Measurements from ENCODE around the gene TNFAIP6. TPM values are rescaled to one million over a fixed set of nuclear protein-coding genes. Genes with fewer than 3 reads are reported as not detected.

TNFAIP6 gene
- polyA plus RNA-seq, 1 donor from 2014 or later, result not detected

DNA sequence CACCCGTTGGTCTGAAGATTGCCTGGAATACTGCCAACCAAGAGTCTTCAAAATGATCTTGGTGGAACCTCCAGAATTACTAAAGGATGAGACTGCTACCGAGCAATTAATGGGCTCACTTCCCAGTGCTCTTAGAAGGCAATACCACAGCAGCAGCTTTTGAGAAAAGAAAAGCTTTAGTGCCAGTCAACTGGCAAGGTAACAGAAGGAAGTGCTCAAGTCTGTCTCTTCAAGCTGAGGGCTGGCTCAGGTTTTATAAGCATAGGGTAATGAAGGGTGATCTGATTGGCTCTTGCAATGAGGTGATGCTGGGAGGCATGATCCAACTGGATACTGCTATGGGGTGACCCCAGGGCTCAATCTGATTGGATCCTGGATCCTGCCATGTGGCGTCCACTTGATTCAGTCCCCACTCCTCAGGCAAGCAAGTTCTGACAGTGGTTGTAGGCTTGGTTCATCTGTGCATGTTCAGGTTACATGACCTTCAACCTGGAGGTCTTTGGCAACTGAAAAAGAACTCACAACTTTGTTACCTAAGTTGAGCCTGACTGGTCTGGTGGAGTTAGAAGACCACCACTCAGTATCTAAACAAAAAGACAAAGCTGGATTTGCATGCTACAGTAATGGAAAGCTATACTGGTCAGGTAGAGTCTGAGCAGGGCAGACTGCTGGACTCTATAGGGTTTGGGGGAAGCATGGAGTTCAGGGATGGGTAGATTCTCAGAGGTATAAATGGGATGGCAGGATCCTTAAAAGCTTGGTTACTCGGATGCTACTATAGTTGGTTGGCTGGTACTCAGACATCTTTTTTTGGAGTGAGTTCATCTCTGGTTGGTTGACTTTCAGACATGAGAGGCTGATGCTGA is 38.4 kb downstream of the TNFAIP6 start:
- no peaks in the 10 kb centered on the region for H3K27me3 ChIP-seq (ENCODE audit: insufficient read depth, low read depth, low read length)
- no peaks in the 10 kb centered on the region for H3F3A ChIP-seq (ENCODE audit: insufficient read depth, low read length, poor library complexity, severe bottlenecking)
- H3K4me2 ChIP-seq (ENCODE audit: low read length), result no peak overlapping the region
- TF ChIP-seq MXI1 (conservative IDR thresholded peaks at IDR 0.05; ENCODE audit: poor library complexity, severe bottlenecking), result no peak
- TF ChIP-seq, protein P1, sequence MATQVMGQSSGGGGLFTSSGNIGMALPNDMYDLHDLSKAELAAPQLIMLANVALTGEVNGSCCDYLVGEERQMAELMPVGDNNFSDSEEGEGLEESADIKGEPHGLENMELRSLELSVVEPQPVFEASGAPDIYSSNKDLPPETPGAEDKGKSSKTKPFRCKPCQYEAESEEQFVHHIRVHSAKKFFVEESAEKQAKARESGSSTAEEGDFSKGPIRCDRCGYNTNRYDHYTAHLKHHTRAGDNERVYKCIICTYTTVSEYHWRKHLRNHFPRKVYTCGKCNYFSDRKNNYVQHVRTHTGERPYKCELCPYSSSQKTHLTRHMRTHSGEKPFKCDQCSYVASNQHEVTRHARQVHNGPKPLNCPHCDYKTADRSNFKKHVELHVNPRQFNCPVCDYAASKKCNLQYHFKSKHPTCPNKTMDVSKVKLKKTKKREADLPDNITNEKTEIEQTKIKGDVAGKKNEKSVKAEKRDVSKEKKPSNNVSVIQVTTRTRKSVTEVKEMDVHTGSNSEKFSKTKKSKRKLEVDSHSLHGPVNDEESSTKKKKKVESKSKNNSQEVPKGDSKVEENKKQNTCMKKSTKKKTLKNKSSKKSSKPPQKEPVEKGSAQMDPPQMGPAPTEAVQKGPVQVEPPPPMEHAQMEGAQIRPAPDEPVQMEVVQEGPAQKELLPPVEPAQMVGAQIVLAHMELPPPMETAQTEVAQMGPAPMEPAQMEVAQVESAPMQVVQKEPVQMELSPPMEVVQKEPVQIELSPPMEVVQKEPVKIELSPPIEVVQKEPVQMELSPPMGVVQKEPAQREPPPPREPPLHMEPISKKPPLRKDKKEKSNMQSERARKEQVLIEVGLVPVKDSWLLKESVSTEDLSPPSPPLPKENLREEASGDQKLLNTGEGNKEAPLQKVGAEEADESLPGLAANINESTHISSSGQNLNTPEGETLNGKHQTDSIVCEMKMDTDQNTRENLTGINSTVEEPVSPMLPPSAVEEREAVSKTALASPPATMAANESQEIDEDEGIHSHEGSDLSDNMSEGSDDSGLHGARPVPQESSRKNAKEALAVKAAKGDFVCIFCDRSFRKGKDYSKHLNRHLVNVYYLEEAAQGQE (IDR thresholded peaks at IDR 0.05; ENCODE audit: borderline replicate concordance), result no peak
- no peak for TF ChIP-seq TAF1 (IDR thresholded peaks at IDR 0.05; ENCODE audit: low read depth)
- no peak for TF ChIP-seq EZH2 (IDR thresholded peaks at IDR 0.05; ENCODE audit: borderline replicate concordance, insufficient read depth, low read length, poor library complexity, severe bottlenecking)
- no peak for TF ChIP-seq RAD21 (conservative IDR thresholded peaks at IDR 0.05)
- TF ChIP-seq EP300 (conservative IDR thresholded peaks at IDR 0.05; ENCODE audit: poor library complexity, severe bottlenecking), result no peak
- TF ChIP-seq, protein P2, sequence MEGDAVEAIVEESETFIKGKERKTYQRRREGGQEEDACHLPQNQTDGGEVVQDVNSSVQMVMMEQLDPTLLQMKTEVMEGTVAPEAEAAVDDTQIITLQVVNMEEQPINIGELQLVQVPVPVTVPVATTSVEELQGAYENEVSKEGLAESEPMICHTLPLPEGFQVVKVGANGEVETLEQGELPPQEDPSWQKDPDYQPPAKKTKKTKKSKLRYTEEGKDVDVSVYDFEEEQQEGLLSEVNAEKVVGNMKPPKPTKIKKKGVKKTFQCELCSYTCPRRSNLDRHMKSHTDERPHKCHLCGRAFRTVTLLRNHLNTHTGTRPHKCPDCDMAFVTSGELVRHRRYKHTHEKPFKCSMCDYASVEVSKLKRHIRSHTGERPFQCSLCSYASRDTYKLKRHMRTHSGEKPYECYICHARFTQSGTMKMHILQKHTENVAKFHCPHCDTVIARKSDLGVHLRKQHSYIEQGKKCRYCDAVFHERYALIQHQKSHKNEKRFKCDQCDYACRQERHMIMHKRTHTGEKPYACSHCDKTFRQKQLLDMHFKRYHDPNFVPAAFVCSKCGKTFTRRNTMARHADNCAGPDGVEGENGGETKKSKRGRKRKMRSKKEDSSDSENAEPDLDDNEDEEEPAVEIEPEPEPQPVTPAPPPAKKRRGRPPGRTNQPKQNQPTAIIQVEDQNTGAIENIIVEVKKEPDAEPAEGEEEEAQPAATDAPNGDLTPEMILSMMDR (IDR thresholded peaks at IDR 0.05; ENCODE audit: poor library complexity, severe bottlenecking), result no peak
- TF ChIP-seq SMC3 (conservative IDR thresholded peaks at IDR 0.05; ENCODE audit: poor library complexity), result no peak
- TF ChIP-seq POLR2AphosphoS5 (IDR thresholded peaks at IDR 0.05), result no peak
- no peaks in the 10 kb centered on the region for H3K9me2 ChIP-seq (ENCODE audit: insufficient read depth, low read length)
- H3K79me2 ChIP-seq (replicated peaks; ENCODE audit: insufficient read depth, low read length), result no peaks in the 10 kb centered on the region
- no peak overlapping the region for H3K27ac ChIP-seq (ENCODE audit: low read length)
- H3K36me3 ChIP-seq (ENCODE audit: insufficient read depth, low read length), result no peaks in the 10 kb centered on the region
- H3K9ac ChIP-seq (ENCODE audit: low read length), result no peak overlapping the region
- no peaks in the 10 kb centered on the region for H4K20me1 ChIP-seq (ENCODE audit: insufficient read depth)
- no peak overlapping the region for H2AFZ ChIP-seq (ENCODE audit: low read depth, low read length)
- H3K9me3 ChIP-seq (ENCODE audit: low read length), result no peaks in the 10 kb centered on the region
- no peak overlapping the region for H3K4me3 ChIP-seq (ENCODE audit: low read length)

DNA sequence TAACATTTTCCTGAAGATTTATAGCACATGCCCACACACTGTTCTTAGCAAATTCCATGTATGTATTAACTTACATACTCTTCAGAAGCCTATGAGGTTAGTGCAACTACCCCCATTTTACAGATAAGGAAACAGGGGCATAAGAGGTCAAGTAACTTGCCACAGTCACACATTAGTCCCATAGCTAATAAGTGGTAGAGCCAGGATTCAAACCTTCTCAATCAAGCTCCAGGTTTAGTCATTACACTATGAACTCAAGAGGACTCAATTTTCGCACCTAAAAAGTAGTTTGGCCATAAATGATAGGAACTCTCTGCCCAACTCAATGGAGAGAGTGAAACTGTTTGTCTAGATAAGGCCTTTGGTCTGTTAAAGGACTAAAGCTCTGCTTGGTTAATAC is 42.6 kb downstream of the TNFAIP6 start:
- Histone ChIP-seq H3F3A (ENCODE audit: insufficient read depth, low read length, poor library complexity, severe bottlenecking) (no peaks in the 10 kb centered on the region), H3K4me3 (ENCODE audit: low read length) (no peak overlapping the region), H3K4me2 (ENCODE audit: low read length) (no peak overlapping the region), H3K9ac (ENCODE audit: low read length) (no peak overlapping the region), H3K27me3 (ENCODE audit: insufficient read depth, low read depth, low read length) (no peaks in the 10 kb centered on the region), H3K36me3 (ENCODE audit: insufficient read depth, low read length) (no peaks in the 10 kb centered on the region), H3K79me2 (replicated peaks; ENCODE audit: insufficient read depth, low read length) (no peaks in the 10 kb centered on the region), H2AFZ (ENCODE audit: low read depth, low read length) (no peak overlapping the region), H3K27ac (ENCODE audit: low read length) (no peak overlapping the region), H4K20me1 (ENCODE audit: insufficient read depth) (no peaks in the 10 kb centered on the region), H3K9me2 (ENCODE audit: insufficient read depth, low read length) (no peaks in the 10 kb centered on the region), H3K9me3 (ENCODE audit: low read length) (no peaks in the 10 kb centered on the region)
- TF ChIP-seq TAF1 (IDR thresholded peaks at IDR 0.05; ENCODE audit: low read depth) (no peak), RAD21 (conservative IDR thresholded peaks at IDR 0.05) (no peak), SMC3 (conservative IDR thresholded peaks at IDR 0.05; ENCODE audit: poor library complexity) (no peak), EP300 (conservative IDR thresholded peaks at IDR 0.05; ENCODE audit: poor library complexity, severe bottlenecking) (no peak)
- TF ChIP-seq, protein P2 (IDR thresholded peaks at IDR 0.05; ENCODE audit: poor library complexity, severe bottlenecking), result no peak

All from neural cell (in vitro differentiated cells).